IPS-11a (cell line): ENCODE results near the gene ZNF740.
"Not testable (repeated sequence)": the region's sequence is repeated elsewhere in the genome, so short reads cannot be mapped to it uniquely, and the experiment has no call there.

Source experiments
- H3K4me3 ChIP-seq: one replicate; pipeline ENCODE4 v1.5.1; 2013; ENCODE audit warnings: low read depth, low read length, control low read depth

The ZNF740 gene

GRCh38 chr12:53193985-53194716 is 13.6 kb downstream of the ZNF740 start:
- no peak overlapping the region for H3K4me3 ChIP-seq

DNA sequence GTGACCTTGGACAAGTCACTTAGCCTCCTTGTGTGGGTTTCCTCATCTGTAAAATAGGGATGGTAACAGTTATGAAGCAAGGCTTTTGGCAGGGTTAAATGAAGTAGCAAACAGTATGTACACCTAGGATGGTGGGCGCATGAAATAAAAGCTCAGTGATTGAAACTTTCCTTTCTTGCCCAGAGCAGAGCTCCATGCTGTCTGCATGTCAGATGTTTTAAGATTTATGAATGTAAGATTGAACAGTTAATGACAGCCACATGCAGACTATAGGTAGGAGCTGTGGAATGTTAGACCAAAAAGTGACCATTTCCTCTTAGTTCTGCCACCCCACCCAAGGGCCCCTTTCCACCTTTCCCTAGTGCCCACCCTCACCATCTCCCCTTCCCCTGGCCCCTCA is 14.5 kb downstream of the ZNF740 start:
- H3K4me3 ChIP-seq = no peak overlapping the region

- H3K4me3 ChIP-seq = no peak overlapping the region
Measured at GRCh38 chr12:53195516-53196420, 15.2 kb downstream of the ZNF740 start.

GRCh38 chr12:53196486-53196885 is 16.0 kb downstream of the ZNF740 start:
- no peak overlapping the region for H3K4me3 ChIP-seq

GRCh38 chr12:53197011-53197640 is 16.6 kb downstream of the ZNF740 start:
- no peak overlapping the region for H3K4me3 ChIP-seq

DNA sequence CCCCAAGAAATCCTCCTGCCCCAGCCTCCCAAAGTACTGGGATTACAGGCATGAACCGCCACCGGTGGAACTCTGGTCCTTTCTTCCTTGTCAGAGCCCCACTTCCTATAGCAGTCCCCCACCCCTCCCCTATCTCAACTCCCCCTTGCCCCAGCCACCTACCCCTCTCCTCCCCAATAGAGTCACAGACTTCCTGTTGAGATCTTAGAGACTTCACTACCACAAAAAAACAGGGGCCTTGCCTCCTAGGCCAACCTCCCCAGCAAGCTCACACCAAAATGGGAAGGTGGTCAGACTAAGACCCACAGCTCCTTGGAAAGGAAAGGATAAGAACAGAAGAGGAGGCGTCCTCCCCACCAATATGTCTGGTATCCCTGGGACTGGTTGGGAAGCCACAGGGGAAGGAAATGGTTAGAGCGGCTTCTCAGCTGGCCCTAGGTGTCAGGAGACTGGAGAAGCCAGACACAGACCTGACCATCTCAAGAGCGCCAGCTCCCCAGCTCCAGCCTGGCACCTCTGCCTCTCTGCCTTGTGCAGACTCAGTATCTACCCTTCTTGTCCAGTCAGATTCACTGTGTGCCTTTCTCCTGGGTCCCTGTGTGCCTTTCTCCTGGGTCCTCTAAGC is 18.1 kb downstream of the ZNF740 start:
- no peak overlapping the region for H3K4me3 ChIP-seq

DNA sequence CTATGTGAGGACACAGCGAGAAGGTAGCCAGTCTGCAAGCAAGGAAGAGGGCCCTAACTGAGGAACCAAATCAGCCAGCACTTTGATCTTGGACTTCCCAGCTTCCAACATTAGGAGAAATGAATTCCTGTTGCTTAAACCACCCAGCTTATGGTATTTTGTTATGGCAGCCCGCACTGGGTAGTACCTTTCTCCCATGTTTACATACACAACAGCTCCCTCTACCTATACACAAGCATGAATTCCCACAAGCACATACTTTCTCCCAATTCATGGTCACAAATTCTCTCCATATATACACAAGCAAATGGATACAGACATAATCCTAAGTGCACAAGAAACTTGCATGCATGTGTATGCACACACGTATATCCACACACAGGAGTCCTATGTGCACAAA is 19.2 kb downstream of the ZNF740 start:
- no peak overlapping the region for H3K4me3 ChIP-seq

- no peak overlapping the region for H3K4me3 ChIP-seq
Measured at GRCh38 chr12:53200107-53200457, 19.6 kb downstream of the ZNF740 start.

DNA sequence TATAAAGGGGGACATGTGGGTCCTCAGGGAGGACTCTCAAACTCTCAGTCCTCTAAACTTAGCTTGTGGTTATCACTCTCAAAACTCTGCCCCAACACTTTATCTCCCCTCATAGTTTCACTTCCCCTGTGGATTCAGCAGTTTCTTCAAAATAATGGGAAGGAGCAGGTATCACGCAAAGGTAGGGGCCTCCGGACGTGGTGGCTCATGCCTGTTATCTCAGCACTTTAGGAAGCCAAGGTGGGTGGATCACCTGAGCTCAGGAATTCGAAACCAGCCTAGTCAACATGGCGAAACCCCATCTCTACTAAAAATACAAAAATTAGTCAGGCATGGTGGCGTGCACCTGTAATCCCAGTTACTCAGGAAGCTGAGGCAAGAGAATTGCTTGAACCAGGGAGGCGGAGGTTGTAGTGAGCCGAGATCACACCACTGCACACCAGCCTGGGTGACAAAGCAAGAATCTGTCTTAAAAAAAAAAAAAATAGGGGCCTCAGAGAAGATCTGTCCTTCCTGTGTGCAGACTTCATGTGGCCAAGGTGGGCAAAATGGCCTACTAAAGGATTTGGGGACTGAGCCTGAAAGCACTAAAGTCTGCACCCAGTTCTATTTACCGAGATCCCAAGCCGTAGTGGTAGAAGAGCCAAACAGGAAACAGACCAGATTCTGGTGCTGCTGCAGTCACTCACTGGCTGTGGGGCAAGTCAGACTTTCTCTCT is 20.1 kb downstream of the ZNF740 start:
- no peak overlapping the region for H3K4me3 ChIP-seq

- no peak overlapping the region for H3K4me3 ChIP-seq
Measured at GRCh38 chr12:53201177-53201541, 20.6 kb downstream of the ZNF740 start.

GRCh38 chr12:53201639-53202038 is 21.1 kb downstream of the ZNF740 start:
- H3K4me3 ChIP-seq = no peak overlapping the region

DNA sequence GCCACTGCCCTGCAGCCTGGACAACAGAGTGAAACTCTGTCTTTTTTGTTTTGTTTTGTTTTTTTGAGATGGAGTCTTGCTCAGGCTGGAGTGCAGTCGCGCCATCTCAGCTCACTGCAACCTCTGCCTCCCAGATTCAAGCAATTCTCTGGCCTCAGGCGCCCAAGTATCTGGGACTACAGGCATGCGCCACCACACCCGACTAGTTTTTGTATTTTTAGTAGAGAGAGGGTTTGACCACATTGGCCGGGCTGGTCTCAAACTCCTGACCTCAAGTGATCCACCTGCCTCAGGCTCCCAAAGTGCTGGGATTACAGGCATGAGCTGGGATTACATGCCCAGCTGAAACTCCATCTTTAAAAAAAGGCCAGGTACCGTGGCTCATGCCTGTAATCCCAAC is 21.8 kb downstream of the ZNF740 start:
- not testable (repeated sequence) for H3K4me3 ChIP-seq

- H3K4me3 ChIP-seq = no peak overlapping the region
Measured at GRCh38 chr12:53204351-53204750, 23.8 kb downstream of the ZNF740 start.

GRCh38 chr12:53205747-53206419 is 25.4 kb downstream of the ZNF740 start:
- H3K4me3 ChIP-seq = no peak overlapping the region

- no peak within 1 kb of the TSS for H3K4me3 ChIP-seq
Measured at GRCh38 chr12:53207042-53207441, 26.5 kb downstream of the ZNF740 start, which contains the start of gene ITGB7. TSS of gene ITGB7 (minus strand) at chr12:53207251. CDS start at chr12:53200443, 6,808 bp downstream.

GRCh38 chr12:53208435-53208834 is 27.9 kb downstream of the ZNF740 start:
- no peak overlapping the region for H3K4me3 ChIP-seq

- no peak overlapping the region for H3K4me3 ChIP-seq
Measured at GRCh38 chr12:53208877-53209463, 28.4 kb downstream of the ZNF740 start.

DNA sequence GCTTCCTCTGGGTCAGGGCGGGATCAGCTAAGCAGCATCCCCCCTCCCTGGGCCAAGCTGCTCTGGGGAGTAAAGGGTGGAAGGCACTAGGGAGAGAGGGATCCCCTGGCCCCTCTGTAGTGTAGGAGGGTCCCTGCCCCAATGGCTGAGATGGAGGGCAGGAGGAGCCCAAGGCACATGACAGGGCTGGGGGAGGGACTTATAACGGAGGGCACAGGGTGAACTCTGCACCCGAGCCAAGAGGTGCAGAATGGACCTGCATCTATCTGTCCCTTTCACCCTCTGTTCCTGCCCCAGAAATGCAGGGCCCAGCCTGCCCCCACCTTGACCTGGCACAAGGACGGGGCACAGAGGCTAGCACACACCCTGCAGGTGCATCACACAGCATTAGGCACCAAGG is 30.3 kb downstream of the ZNF740 start:
- no peak overlapping the region for H3K4me3 ChIP-seq

GRCh38 chr12:53211476-53212381 is 31.2 kb downstream of the ZNF740 start:
- H3K4me3 ChIP-seq = no peak overlapping the region
